ENCODE data around the gene CLCF1.
"Not testable (repeated sequence)": the region's sequence is repeated elsewhere in the genome, so short reads cannot be mapped to it uniquely, and the experiment has no call there.

Gene CLCF1

GRCh38 chr11:67408437-67409200 lies 35.2 kb upstream of the CLCF1 start:
- no peak for DNase-seq (ENCODE audit: low read depth, low spot score)

- no peak for DNase-seq (ENCODE audit: low read depth, low spot score)
Observed at GRCh38 chr11:67407688-67408163, 34.3 kb upstream of the CLCF1 start.

- DNase-seq (ENCODE audit: low read depth, low spot score): no peak
Observed at GRCh38 chr11:67406969-67407687, 33.7 kb upstream of the CLCF1 start.

- no peak for DNase-seq (ENCODE audit: low read depth, low spot score)
Observed at GRCh38 chr11:67406420-67406968, 33.1 kb upstream of the CLCF1 start.

- DNase-seq (ENCODE audit: low read depth, low spot score): no peak
Observed at GRCh38 chr11:67405688-67406339, 32.4 kb upstream of the CLCF1 start.

GRCh38 chr11:67405196-67405567 lies 31.8 kb upstream of the CLCF1 start:
- no peak for DNase-seq (ENCODE audit: low read depth, low spot score)

GRCh38 chr11:67404515-67405195 lies 31.3 kb upstream of the CLCF1 start:
- no peak for DNase-seq (ENCODE audit: low read depth, low spot score)

GRCh38 chr11:67403085-67403484 lies 29.7 kb upstream of the CLCF1 start:
- DNase-seq (ENCODE audit: low read depth, low spot score): not testable (repeated sequence)

GRCh38 chr11:67402192-67402839 lies 28.9 kb upstream of the CLCF1 start:
- not testable (repeated sequence) for DNase-seq (ENCODE audit: low read depth, low spot score)

GRCh38 chr11:67401495-67402191 lies 28.2 kb upstream of the CLCF1 start, which contains the start of gene PPP1CA:
TSS of gene PPP1CA (minus strand) at chr11:67401858. CDS start at chr11:67401782, 76 bp downstream.
- peak; percentile 79 for DNase-seq (ENCODE audit: low read depth, low spot score)

GRCh38 chr11:67400942-67401494 lies 27.6 kb upstream of the CLCF1 start:
- no peak for DNase-seq (ENCODE audit: low read depth, low spot score)

GRCh38 chr11:67400251-67400941 lies 27.0 kb upstream of the CLCF1 start:
- no peak for DNase-seq (ENCODE audit: low read depth, low spot score)

GRCh38 chr11:67398661-67399563 lies 25.5 kb upstream of the CLCF1 start:
- DNase-seq (ENCODE audit: low read depth, low spot score): no peak

GRCh38 chr11:67397986-67398660 lies 24.7 kb upstream of the CLCF1 start:
- no peak for DNase-seq (ENCODE audit: low read depth, low spot score)

- DNase-seq (ENCODE audit: low read depth, low spot score): no peak
Observed at GRCh38 chr11:67397536-67397935, 24.1 kb upstream of the CLCF1 start.

GRCh38 chr11:67396587-67397389 lies 23.4 kb upstream of the CLCF1 start:
- no peak for DNase-seq (ENCODE audit: low read depth, low spot score)

- no peak for DNase-seq (ENCODE audit: low read depth, low spot score)
Observed at GRCh38 chr11:67396259-67396581, 22.8 kb upstream of the CLCF1 start.

Measured in activated naive CD8-positive, alpha-beta T cell treated with anti-CD3 and anti-CD28 coated beads, Interleukin-2, amount 50 U/mL, for 16 hours (primary cell).